Ammon's horn (tissue), 1 donor: Measurements from ENCODE around the gene APOC1.
A peak's percentile ranks its signal among the peaks of the same experiment; 100 is the strongest.
"Not testable (repeated sequence)": the region's sequence is repeated elsewhere in the genome, so short reads cannot be mapped to it uniquely, and the experiment has no call there.

Experiments used
- DNase-seq: peaks from one replicate; pipeline ENCODE4 v3.0.0-alpha.2; 2016; ENCODE audit warnings: low spot score

The APOC1 gene

DNA sequence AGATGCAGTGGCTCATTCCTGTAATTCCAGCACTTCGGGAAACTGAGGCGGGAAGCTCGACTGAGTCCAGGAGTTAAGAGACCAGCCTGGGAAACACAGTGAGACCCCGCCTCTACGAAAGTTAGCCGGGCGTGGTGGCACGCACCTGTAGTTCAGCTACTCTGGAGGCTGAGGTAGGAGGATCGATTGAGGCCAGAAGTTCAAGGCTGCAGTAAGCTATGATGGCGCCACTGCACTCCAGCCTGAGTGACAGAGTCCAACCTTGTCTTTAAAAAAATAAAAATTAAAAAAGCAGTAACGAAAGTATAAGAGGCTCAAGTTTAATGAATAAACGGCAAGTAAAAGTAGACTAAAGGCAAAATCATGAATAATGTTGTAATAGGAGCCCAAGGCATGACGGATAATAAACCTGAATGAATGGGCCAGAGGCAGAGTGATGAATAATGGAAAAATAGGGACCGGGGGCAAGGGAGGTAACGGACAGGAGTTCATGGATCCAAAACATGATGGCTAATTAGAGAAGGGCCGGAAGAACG lies 24.5 kb upstream of the APOC1 start:
- no peak for DNase-seq

- peak; percentile 100 for DNase-seq
These were observed 23.9 kb upstream of the APOC1 start for GRCh38 chr19:44890366-44891015.

DNA sequence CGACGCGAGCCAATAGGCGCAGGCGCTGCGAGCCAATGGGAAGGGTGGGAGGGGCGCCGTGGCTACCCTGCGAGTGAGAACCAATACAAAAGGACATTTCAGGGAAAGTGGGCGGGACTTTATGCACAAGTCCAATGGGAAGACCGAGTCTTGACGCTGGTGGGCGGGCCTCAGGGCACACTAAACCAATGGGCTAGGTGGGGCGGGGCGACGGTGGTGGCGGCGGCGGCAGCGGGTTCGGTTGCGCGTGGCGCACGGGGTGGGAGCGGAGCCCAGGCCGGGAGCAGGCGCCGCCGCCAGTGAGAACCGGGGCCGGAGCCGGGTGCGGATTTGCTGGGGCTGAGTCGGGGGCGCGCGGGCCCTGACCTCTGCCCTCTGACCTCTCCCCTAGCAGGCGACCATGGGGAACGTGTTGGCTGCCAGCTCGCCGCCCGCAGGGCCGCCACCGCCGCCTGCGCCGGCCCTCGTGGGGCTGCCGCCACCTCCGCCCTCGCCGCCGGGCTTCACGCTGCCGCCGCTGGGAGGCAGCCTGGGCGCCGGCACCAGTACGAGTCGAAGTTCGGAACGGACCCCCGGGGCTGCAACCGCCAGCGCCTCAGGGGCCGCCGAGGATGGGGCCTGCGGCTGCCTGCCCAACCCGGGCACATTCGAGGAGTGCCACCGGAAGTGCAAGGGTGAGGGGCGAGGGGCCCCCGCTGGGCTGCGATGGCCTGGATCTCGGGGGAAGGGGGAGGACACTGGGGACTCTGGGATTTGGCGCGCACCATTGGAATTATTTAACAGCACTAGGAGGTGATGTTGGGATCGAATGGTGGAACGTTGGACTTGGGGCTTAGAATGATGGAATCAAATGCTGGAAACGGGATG lies 23.2 kb upstream of the APOC1 start, which contains the start of gene TOMM40:
TSS of gene TOMM40 (plus strand) at position 239 of the 867 bp plus-strand sequence. CDS start at position 401, 162 bp downstream.
- no peak for DNase-seq

DNA sequence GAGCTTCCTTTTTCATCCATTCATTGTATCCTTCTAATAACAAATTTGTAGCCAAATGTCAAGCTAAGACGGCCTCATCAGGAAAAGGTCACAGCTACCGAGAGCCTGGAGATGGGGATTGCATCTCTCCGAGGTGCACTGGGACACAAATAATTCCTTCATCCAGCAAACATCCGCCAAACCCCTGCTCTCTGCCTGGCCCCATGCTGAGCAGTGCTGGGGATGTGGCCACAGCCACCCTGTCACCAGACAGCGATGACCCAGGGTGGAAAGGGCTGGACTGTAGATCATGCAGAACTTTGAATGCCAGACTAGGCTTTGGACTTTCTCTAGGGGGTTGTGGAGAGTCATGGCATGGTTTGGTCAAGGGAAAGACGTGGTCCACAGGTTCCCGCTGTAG lies 21.5 kb upstream of the APOC1 start:
- DNase-seq: no peak

DNA sequence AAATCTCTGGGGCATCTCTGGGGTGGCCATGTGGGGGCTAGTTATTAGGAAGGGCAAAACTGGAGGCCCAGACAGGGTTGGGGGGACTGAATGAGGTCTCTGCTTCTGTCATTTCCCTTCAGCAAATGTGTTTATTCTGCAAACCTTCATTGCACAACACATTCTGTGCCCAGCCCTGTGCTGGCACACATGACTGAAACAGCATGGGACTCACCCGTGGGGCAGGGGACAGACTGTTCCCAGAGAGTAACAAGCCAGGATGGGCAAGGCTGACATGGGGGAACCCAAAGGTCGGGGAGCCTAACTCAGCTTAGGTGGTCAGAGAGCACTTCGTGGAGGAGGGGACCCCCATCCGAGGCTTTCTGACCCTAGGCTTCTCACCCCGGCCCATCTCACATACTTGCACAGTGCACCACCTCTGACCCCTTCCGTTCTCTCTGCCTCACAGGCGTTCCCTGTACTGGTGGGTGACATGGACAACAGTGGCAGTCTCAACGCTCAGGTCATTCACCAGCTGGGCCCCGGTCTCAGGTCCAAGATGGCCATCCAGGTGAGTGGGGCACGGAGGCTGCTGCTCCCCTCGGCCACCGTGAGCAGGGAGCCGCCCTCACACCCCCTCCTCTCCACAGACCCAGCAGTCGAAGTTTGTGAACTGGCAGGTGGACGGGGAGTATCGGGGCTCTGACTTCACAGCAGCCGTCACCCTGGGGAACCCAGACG lies 20.9 kb upstream of the APOC1 start:
- DNase-seq: no peak

DNA sequence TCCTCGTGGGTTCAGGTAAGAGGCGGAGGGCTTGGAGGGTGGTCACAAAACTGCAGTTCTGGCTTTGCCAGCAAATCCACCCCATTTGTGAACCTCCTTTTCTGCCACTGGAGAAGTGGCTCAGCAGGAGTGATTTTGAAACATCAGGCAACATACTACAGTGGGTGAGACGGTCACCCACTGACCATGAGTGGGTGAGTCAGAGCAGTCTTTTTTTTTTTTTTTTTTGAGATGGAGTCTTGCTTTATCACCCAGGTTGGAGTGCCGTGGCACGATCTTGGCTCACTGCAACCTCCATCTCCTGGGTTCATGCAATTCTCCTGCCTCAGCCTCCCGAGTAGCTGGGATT lies 20.4 kb upstream of the APOC1 start:
- DNase-seq: no peak

- no peak for DNase-seq
These were observed 19.5 kb upstream of the APOC1 start for GRCh38 chr19:44894946-44895345.

- no peak for DNase-seq
These were observed 16.6 kb upstream of the APOC1 start for GRCh38 chr19:44897835-44898234.

- no peak for DNase-seq
These were observed 13.8 kb upstream of the APOC1 start for GRCh38 chr19:44900328-44901244.

DNA sequence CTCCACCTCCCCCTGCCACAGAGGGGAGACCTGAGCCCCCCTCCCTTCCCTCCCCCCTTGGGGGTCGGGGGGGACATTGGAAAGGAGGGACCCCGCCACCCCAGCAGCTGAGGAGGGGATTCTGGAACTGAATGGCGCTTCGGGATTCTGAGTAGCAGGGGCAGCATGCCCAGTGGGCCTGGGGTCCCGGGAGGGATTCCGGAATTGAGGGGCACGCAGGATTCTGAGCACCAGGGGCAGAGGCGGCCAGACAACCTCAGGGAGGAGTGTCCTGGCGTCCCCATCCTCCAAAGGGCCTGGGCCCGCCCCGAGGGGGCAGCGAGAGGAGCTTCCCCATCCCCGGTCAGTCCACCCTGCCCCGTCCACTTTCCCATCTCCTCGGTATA lies 11.2 kb upstream of the APOC1 start:
- no peak for DNase-seq

DNA sequence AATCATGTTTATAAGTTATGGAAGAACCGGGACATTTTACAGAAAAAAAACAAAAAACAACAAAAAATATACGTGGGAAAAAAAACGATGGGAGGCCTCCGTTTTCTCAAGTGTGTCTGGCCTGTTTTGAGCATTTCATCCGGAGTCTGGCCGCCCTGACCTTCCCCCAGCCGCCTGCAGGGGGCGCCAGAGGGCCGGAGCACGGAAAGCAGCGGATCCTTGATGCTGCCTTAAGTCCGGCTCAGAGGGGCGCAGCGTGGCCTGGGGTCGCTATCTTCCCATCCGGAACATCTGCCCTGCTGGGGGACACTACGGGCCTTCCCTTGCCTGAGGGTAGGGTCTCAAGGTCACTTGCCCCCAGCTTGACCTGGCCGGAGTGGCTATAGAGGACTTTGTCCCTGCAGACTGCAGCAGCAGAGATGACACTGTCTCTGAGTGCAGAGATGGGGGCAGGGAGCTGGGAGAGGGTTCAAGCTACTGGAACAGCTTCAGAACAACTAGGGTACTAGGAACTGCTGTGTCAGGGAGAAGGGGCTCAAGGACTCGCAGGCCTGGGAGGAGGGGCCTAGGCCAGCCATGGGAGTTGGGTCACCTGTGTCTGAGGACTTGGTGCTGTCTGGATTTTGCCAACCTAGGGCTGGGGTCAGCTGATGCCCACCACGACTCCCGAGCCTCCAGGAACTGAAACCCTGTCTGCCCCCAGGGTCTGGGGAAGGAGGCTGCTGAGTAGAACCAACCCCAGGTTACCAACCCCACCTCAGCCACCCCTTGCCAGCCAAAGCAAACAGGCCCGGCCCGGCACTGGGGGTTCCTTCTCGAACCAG lies 10.6 kb upstream of the APOC1 start:
- peak; percentile 67 for DNase-seq

DNA sequence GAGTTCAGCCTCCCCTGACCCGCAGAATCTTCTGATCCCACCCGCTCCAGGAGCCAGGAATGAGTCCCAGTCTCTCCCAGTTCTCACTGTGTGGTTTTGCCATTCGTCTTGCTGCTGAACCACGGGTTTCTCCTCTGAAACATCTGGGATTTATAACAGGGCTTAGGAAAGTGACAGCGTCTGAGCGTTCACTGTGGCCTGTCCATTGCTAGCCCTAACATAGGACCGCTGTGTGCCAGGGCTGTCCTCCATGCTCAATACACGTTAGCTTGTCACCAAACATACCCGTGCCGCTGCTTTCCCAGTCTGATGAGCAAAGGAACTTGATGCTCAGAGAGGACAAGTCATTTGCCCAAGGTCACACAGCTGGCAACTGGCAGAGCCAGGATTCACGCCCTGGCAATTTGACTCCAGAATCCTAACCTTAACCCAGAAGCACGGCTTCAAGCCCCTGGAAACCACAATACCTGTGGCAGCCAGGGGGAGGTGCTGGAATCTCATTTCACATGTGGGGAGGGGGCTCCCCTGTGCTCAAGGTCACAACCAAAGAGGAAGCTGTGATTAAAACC lies 9.9 kb upstream of the APOC1 start:
- no peak for DNase-seq

DNA sequence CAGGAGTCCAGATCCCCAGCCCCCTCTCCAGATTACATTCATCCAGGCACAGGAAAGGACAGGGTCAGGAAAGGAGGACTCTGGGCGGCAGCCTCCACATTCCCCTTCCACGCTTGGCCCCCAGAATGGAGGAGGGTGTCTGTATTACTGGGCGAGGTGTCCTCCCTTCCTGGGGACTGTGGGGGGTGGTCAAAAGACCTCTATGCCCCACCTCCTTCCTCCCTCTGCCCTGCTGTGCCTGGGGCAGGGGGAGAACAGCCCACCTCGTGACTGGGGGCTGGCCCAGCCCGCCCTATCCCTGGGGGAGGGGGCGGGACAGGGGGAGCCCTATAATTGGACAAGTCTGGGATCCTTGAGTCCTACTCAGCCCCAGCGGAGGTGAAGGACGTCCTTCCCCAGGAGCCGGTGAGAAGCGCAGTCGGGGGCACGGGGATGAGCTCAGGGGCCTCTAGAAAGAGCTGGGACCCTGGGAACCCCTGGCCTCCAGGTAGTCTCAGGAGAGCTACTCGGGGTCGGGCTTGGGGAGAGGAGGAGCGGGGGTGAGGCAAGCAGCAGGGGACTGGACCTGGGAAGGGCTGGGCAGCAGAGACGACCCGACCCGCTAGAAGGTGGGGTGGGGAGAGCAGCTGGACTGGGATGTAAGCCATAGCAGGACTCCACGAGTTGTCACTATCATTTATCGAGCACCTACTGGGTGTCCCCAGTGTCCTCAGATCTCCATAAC lies 8.8 kb upstream of the APOC1 start, which contains the start of gene APOE:
TSS of gene APOE (plus strand) at position 360 of the 724 bp plus-strand sequence. CDS start 829 bp downstream, outside the sequence.
- peak; percentile 74 for DNase-seq

GRCh38 chr19:44907613-44908012 lies 6.8 kb upstream of the APOC1 start:
- DNase-seq: no peak

GRCh38 chr19:44908074-44908835 lies 6.2 kb upstream of the APOC1 start:
- DNase-seq: no peak

GRCh38 chr19:44908836-44909261 lies 5.6 kb upstream of the APOC1 start:
- no peak for DNase-seq

- no peak for DNase-seq
These were observed 4.6 kb upstream of the APOC1 start for GRCh38 chr19:44909775-44910174.

GRCh38 chr19:44911896-44912295 lies 2.5 kb upstream of the APOC1 start:
- DNase-seq: not testable (repeated sequence)

DNA sequence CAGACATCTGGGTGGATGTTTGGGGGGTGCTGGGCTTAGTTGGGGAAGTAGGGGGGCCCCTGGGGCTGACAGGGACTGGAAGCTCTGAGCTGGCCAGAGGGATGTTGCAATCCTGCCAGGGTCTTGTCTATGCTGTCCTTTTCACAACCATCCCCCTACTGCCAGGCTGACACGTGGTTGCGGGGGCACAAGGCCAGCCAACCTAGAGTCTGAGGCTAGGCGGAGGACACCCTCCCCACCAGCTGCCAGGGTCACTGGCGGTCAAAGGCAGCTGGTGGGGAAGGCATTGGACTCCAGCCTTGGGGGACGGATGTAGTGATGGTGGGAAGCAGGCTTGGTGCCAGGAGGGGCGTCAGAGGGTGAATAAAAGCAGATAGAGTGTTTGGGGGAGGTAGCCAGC lies 1.6 kb upstream of the APOC1 start:
- DNase-seq: peak; percentile 94
